NCI-H82 treated with DMSO at 0.1 percent for 48 hours (cell line): ENCODE measurements around the gene TTN.

Experiments
- DNase-seq: peaks from one replicate; lab custom pipeline; 2025; ENCODE audit not compliant: unreplicated experiment; lab: John Stamatoyannopoulos, UW

The TTN gene

DNA sequence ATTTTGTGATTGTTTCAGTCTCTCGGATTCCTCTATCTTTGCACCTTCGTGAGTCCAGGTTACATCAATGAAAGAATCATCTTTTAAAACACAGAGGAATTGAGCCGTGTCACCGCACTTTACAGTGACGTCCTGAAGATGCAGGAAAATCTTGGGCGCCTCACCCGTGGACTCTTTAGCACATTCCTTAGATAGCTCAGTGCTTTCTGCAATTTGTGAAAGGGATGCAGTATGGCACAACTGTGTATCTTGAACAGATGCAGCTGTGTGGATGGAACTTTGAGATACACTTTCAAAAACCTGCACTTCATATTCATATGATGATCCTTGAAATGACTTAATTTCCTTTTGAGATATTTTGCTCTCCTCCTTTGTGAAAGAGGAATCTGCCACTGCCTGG lies 50.9 kb downstream of the TTN start:
- DNase-seq, result no peak

DNA sequence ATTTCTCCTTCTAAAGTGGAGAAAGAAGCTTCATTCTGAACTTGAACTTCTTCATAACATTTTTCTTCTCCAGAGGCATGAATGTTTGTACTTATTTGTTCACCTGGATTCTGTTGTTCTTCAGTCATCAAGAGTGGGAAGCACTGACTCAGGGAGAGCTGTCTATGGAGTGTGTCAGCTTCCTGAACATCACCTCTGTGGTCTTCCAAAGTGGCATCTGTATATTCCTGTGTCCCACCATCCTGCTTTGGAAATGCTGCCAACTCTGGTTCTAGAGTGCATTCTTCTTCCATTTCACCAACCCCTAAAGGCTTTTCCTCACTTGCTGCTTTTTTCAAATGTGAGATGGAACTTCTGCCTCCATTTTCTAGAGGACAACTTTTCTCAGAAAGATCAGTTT lies 59.5 kb downstream of the TTN start:
- no peak for DNase-seq

DNA sequence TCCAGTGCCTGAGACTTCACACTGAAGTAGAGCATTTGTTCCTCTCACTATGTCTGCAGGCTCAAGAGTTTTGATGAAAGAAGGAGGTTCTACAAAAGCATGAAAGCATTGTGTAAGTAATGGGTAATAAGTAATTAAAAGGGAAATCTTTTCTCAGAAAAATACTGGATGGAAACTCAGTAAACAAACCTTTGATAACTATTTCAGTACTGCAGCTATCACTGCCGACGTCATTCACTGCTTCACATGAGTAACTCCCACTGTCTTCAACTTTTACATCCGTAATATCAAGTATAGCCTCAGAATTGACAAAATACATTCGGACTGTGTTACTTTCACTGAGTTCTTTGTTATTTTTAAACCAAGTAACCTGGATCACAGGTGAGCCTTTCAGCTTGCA lies 72.7 kb downstream of the TTN start:
- DNase-seq, result no peak

DNA sequence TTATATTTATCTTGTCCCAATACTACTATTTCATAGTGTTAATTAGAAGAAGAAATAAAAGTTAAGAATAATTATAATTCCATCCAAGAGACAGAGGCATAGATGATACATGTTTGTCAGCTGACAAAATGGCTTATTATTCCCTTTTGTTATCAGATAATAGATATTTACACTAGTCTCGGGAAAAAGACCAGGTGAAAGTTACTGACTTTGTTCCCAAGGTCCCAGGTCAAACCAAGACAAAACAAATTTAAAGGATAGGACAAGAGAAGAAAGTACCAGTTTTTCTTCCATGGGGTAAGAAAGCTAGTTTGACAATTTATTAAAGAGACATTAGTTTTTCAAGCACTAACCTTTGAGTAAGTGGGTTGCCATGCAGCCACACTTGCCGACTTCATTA lies 73.2 kb downstream of the TTN start:
- DNase-seq, result no peak

DNA sequence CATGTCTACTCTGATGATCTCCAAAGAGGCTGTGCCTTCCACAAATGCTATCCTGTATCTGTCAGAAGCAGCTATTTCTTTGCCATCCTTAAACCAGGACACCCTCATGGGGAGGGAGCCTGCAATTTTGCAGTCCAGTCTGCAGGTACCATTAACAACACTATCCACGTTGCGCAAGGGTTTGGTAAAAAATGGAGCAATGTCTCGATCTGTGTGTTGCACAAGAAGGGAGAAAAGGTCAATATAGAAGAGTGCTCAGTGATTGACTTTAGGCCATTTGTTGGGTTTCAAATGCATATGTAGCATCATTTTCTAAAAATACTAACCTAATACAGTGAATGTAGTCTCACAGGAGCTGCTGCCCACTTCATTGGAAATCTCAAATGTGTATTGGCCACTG lies 74.3 kb downstream of the TTN start:
- DNase-seq, result no peak

DNA sequence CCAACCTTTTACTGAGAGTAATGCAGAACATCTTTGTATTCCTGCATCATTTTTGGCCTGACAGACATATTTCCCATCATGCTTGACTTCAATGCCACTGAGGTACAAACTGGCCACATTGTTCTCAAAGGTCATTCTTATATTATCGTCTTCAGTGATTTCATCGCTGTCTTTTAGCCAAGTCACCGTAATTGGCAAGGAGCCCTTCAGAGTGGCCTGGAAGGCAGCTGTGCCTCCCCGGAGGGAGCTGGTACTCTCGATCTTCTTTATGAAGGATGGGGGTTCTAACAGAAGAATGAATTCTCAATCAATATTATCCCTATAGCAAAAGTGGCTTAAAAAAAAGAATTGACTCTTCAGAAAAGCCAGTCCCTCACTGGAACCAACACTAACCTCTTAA lies 75.9 kb downstream of the TTN start:
- no peak for DNase-seq

DNA sequence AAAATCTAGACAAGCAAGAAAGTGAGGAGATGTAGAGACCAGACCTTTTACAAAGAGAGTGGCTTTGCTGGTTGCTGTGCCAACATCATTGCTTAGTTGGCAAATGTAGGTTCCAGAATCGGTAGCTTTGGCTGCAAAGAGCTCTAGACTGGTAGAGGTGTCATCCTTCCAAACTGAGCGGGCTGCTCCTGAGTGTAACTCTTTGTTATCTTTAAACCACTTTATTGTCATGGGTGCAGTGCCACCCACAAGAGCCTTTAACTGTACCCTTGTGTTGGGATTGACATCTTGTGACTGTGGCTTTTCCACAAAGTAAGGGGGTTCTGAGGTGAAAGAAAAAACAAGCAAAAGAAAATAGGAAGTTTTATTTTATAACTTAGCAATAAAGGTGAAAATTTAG lies 77.2 kb downstream of the TTN start:
- no peak for DNase-seq

DNA sequence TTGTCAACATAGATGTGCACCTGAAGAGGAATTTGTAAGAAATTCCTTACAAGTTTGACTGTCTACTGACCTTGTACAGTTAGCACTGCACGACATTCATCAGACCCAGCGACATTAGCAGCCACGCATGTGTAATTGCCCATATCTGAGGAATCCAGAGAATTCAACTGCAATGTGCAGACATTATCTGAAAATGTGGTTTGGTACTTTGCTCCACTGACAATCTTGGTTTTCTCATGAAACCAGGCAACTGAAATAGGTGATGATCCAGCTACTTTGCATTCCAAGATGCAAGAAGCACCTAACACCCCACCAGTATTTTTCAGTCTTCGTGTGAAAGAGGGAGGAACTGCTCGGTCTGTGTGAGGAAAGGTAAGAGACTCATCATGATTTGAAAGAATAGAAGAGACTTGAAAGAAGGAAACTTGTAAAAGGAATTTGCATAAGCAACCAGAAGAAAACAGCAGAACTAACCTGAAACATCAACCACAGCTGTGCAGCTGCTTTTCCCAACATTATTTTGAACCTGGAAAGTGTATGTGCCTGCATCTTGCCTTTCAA lies 83.4 kb downstream of the TTN start:
- DNase-seq, result no peak

DNA sequence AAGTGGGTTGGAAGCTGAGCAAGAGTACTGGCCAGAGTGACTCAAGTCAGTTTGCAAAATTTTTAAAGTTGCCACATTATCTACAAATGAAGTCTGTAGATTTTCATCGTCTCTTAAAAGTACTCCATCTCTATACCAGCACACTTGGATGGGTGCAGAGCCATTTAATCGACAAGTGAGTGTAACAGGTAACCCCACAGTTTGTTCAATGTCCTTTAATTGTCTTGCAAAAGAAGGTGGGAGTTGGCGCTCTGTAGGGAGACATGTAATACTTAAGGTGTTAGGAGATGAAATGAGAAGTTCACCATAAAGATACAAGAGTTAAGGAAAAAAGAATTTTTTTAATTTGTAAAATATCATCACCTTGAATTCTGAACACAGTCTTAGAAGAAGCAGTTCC lies 84.9 kb downstream of the TTN start:
- no peak for DNase-seq

DNA sequence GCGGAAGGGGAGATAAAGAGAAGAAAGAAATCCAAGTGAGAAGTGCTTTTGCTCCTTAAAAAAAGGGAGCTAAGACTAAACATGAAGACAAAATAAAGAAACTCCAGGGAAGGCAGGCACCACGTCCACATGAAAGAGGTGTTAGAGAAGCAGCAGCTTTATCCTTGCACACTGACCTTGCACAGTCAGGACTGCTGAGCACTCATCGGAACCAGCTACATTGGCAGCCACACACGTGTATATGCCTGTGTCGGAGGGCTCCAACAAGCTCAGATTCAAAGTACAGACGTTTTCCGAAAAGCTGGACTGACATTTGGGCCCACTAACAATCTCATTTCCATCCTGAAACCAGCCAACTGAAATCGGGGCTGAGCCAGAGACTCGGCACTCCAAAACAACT lies 88.2 kb downstream of the TTN start:
- no peak for DNase-seq

DNA sequence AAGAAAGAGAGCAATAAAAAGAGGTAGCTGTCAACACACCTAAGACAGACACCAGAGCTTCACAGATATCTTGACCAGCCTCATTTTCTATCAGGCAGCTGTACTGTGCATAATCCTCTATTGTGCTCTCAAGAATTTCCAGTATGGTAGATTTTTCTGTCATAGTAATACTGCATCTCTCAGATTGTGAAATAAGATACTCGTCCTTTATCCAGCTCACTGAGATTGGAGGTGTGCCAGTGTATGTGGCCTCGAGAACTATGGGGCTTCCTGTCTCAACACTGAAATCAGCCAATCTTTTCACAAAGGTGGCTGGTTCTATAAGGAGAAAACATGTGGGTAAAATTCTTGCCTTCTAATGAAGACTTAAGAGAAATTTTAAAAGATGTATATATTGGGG lies 88.9 kb downstream of the TTN start:
- no peak for DNase-seq

DNA sequence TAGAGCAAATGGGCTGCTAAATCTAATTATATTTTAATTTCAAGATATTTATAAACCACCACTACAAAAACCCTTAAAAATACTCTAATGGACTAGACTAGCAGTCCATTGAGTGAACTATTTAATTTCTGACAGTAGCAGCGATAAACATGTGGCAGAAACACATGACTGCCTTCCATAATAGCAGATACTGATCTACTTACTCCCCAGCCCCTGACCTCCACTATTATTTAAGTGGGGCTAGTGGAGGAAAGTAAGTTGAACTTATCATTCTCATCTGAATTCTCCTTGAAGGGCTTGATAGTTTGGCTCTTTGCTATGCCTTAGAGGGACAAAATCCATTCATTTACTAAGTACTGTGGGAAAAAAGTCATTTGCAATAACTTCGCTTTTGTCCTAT lies 90.8 kb downstream of the TTN start:
- no peak for DNase-seq

DNA sequence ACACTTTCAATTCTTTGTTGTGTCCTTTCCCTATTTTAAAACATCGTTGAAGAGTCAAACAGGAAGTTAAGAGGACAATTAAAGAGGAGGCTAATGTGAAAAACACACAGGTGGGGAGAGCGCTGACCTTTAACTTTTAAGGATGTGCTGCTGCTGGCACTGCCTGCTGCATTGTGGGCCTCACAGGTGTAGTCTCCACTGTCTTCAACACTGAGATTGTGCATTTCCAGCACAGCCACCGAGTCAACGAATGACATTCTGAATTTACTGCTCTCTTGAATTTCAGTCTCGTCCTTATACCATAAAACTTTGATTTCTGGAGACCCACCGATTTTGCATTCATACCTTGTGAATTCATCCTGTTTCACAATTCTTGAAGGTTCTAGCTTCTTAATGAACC lies 91.9 kb downstream of the TTN start:
- DNase-seq, result no peak

DNA sequence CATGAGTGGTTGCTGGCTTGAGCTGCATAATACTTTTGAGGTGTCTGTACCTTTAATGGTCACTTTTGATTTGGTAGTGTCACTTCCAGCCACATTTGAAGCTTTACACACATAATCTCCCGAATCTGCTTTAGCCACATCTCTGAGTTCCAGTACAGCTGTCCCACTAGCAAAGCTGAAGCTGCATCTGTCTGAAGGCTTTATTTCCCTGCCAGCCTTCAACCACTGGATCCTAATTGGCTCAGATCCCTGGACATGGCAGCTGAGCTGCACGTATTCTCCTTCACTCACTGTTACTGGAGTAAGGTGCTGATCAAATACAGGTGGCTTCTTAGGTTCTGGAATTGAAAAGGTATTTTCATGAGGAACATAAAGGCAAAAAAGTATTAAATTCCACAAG lies 99.7 kb downstream of the TTN start:
- peak; percentile 27 for DNase-seq

DNA sequence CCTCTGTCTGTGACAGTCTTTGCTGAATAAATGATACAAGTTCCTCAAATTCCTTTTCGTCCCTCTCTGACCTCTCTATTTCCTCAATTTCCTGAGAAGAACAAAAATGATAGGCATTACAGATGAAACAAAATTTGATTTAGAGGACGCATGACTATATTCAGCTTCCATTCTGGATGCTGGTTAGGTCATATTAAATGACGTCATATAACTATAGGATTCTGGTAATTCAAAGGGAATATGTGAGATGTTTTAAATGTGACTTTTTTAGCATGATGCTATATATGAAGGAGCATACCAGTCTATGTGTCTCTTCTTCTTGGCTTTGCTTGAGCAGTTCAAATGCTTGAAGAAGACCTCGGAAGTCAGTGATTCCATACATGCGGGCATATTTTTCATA lies 102.3 kb downstream of the TTN start:
- no peak for DNase-seq

DNA sequence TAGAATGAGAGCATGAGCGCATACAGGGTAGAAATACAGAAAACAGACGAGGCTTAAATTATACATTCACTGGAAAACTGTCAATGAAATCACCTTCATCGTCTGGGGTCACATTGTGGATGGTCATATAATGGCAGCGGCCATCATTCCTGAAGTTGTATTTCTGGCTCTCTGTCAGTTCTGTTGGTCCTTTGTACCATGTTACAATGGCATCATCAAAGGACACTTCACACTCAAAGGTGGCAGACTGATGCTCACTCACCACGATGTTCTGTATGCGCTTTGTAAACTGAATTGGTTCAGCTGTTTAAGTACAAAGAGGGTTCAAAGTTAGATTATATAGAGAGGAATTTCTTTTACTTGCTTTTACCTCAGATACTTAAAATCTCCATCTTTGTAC lies 104.9 kb downstream of the TTN start:
- DNase-seq, result no peak

DNA sequence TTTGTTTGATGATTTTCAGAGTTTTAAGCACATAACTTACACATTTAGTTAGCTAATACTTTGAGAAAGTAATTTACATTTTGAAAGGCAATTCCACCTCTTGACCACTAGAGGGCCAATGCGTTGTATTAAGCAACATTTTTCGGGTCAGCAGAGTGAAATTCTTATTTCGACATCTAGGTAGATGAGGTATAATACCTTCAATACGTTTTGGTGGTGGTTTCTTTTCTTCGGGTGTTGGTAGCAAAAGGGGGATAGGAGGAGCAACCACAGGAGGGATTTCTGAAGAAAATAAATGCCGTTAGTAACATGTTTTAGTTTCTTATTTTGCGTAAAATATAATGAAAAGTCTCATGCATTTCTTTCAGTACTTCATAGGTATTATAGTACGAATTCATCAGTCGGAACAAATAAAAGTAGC lies 106.3 kb downstream of the TTN start:
- DNase-seq, result no peak

DNA sequence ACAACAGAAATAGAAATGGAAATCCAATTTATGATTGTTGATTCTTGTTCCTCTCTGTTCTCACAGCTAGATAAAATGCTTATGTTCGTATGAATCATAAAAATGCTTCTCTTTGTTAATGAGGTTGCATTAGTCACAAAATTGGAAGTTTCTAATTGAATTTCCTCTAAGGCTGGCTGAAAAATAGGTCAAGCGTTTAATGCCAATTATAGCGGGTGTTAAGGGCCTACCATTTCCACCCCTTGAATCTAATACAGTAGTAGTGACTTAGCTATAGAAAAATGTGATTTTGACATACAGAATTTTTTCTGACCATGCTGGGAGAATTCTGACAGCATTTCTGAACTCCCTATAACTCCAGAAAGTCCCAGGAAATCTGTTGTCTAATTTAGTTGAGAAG lies 107.1 kb downstream of the TTN start:
- DNase-seq, result no peak

DNA sequence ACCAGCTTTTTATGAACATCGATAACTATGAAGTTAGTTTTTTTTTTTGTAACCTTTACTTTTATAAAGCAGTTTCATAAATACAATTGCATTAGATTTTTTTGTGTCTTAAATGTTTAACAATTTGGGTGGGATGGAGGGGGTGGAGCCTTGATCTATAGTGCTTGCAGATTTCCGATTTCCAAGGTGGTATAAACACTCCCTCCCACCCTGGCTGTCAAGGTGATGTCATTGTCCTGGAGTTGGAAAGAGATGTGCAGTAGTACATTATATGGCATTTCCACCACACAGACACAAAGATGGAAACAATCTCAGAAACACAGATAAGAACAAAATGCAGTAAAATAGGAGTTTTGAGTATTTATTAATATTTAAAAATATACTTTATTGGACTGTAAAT lies 114.4 kb downstream of the TTN start:
- no peak for DNase-seq

DNA sequence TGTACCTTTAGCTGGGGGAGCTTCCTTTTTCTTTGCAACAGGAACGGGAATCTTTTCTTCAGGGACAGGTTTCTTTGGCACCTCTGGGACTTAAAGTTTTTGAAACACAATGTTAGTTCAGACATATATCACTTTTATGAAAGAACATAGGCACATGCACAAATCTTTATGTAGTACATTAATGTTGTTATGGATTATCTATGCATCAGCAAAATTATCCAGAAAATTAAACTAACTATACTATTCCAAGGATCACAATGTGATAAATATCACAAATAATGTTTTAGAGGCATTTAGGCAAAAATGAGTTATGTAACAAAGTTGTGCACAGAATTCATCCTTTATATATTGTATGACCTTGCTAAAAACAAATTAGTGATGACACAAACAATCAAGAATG lies 117.4 kb downstream of the TTN start:
- DNase-seq, result no peak

DNA sequence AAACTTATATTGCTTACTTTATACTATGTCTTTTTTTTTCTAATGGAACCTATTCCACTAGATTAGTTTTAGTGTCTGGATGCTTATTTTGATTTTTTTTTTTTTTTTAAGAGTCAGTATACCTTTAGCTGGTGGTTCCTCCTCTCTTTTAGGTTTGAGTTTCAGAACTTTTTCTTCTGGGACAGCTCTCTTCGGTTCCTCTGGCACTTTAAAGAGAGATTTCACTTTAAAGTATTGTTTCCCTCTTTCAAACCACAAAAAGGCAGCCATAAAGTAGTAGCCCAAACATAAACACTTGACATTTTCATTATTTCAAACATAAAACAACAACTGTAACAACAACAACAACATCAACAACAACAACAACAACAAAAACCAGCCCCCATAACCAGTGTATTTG lies 123.3 kb downstream of the TTN start:
- no peak for DNase-seq

DNA sequence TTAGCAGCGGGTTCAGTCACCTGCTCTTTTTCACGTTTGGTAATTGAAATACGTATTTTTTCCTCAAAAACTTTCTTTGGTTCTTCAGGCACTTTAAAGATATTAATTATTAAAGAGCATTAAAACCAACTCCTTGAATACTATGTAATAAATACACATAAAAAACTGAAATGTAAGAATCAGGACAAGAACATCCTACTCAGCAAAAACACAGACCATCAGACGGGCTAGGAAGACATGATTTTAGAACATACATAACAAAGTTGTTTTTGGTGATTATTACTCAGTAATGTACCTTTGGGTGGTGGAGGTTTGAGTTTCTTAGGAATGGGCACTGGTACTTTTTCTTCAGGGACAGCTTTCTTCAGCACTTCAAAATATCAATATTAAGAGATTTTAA lies 126.1 kb downstream of the TTN start:
- DNase-seq, result no peak

DNA sequence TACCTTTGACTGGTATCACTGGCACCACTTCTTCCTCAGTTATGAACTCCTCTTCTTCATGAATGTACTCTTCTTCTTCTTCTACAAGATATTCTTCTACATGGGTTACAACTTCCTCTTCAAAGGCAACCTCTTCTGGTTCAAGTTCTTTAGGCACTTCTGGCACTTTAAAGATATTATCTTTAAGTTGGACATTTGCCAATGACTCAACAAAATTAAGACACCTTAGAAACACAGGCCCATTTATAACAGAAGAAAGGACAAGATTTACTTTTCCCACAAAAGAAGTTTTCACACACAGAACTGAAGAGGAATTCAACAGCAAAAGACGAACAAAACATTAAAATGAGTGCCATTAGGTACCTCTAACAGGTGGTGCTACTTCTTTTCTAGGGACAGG lies 127.3 kb downstream of the TTN start:
- DNase-seq, result no peak

DNA sequence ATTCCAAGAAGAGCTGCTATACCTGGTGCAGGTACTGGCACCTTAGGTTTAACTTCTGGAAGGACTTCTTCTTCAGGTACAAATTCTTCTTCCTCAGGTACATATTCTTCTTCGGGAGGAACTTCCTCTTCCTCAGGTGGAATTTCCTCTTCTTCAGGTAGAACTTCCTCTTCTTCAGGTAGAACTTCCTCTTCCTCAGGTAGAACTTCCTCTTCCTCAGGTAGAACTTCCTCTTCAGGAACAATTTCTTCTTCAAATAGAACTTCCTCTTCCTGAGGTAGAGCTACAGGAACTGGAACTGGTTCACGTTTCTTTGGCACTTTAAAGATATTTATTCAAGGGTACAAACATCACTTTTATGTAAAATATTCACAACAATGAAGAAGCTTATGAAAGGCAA lies 129.6 kb downstream of the TTN start:
- DNase-seq, result no peak
